ENCODE measurements around the gene FRMD5.

Gene FRMD5

GRCh38 chr15:43915631-43916325, 279.3 kb downstream of the FRMD5 start:
- H3K36me3 ChIP-seq, result peaks cover 2% of the 10 kb centered on the region
- TF ChIP-seq CTCF (IDR thresholded peaks at IDR 0.05; ENCODE audit: low read depth, low read length), result no peak
- no peak overlapping the region for H3K4me3 ChIP-seq (ENCODE audit: low read depth, low read length)
- no peaks in the 10 kb centered on the region for H3K9me3 ChIP-seq (ENCODE audit: severe bottlenecking)
- no peak for DNase-seq
- no peaks in the 10 kb centered on the region for H3K27me3 ChIP-seq (ENCODE audit: insufficient read depth, low read depth, severe bottlenecking)
- H3K27ac ChIP-seq, result no peak overlapping the region

GRCh38 chr15:43913941-43914340, 281.1 kb downstream of the FRMD5 start:
- TF ChIP-seq CTCF (IDR thresholded peaks at IDR 0.05; ENCODE audit: low read depth, low read length), result no peak
- no peak overlapping the region for H3K27ac ChIP-seq
- H3K4me3 ChIP-seq (ENCODE audit: low read depth, low read length), result no peak overlapping the region
- no peak for DNase-seq
- H3K9me3 ChIP-seq (ENCODE audit: severe bottlenecking), result no peaks in the 10 kb centered on the region
- no peaks in the 10 kb centered on the region for H3K27me3 ChIP-seq (ENCODE audit: insufficient read depth, low read depth, severe bottlenecking)
- H3K36me3 ChIP-seq, result peaks cover 5% of the 10 kb centered on the region

GRCh38 chr15:43913026-43913780, 281.9 kb downstream of the FRMD5 start:
- TF ChIP-seq CTCF (IDR thresholded peaks at IDR 0.05; ENCODE audit: low read depth, low read length), result no peak
- H3K36me3 ChIP-seq, result peaks cover 5% of the 10 kb centered on the region
- H3K27ac ChIP-seq, result no peak overlapping the region
- no peaks in the 10 kb centered on the region for H3K9me3 ChIP-seq (ENCODE audit: severe bottlenecking)
- DNase-seq, result no peak
- H3K4me3 ChIP-seq (ENCODE audit: low read depth, low read length), result no peak overlapping the region
- no peaks in the 10 kb centered on the region for H3K27me3 ChIP-seq (ENCODE audit: insufficient read depth, low read depth, severe bottlenecking)

GRCh38 chr15:43912208-43912607, 282.9 kb downstream of the FRMD5 start:
- TF ChIP-seq CTCF (IDR thresholded peaks at IDR 0.05; ENCODE audit: low read depth, low read length), result no peak
- no peak overlapping the region for H3K4me3 ChIP-seq (ENCODE audit: low read depth, low read length)
- H3K9me3 ChIP-seq (ENCODE audit: severe bottlenecking), result no peaks in the 10 kb centered on the region
- H3K27me3 ChIP-seq (ENCODE audit: insufficient read depth, low read depth, severe bottlenecking), result no peaks in the 10 kb centered on the region
- DNase-seq, result no peak
- no peak overlapping the region for H3K27ac ChIP-seq
- peaks cover 5% of the 10 kb centered on the region for H3K36me3 ChIP-seq

- H3K36me3 ChIP-seq, result peaks cover 5% of the 10 kb centered on the region
- H3K27ac ChIP-seq, result no peak overlapping the region
- no peak for TF ChIP-seq CTCF (IDR thresholded peaks at IDR 0.05; ENCODE audit: low read depth, low read length)
- H3K4me3 ChIP-seq (ENCODE audit: low read depth, low read length), result no peak overlapping the region
- no peaks in the 10 kb centered on the region for H3K9me3 ChIP-seq (ENCODE audit: severe bottlenecking)
- DNase-seq, result no peak
- H3K27me3 ChIP-seq (ENCODE audit: insufficient read depth, low read depth, severe bottlenecking), result no peaks in the 10 kb centered on the region
Measured at GRCh38 chr15:43911235-43911781, 283.8 kb downstream of the FRMD5 start.
